ENCODE data around the gene DUOX1. TPM values are rescaled to one million over a fixed set of nuclear protein-coding genes. Genes with fewer than 3 reads are reported as not detected.
A peak's percentile ranks its signal among the peaks of the same experiment; 100 is the strongest.

DUOX1 gene
- total RNA-seq, 1 donor from 2014 or later = 4.1 TPM

GRCh38 chr15:45186771-45187577 is 57.2 kb downstream of the DUOX1 start:
- no peaks in the 10 kb centered on the region for H3K36me3 ChIP-seq (ENCODE audit: control insufficient read depth, insufficient read depth, low read length)
- no peak for DNase-seq (ENCODE audit: low read depth)
- no peak for TF ChIP-seq CTCF (IDR thresholded peaks at IDR 0.05; ENCODE audit: insufficient read depth, low read length, poor library complexity, severe bottlenecking)
- H3K27me3 ChIP-seq (ENCODE audit: control insufficient read depth, insufficient read depth, low read length) = no peaks in the 10 kb centered on the region
- H3K4me3 ChIP-seq (ENCODE audit: low read depth, low read length) = peak overlapping the region; percentile 53

- TF ChIP-seq CTCF (IDR thresholded peaks at IDR 0.05; ENCODE audit: insufficient read depth, low read length, poor library complexity, severe bottlenecking) = no peak
- H3K27me3 ChIP-seq (ENCODE audit: control insufficient read depth, insufficient read depth, low read length) = no peaks in the 10 kb centered on the region
- peak overlapping the region; percentile 53 for H3K4me3 ChIP-seq (ENCODE audit: low read depth, low read length)
- DNase-seq (ENCODE audit: low read depth) = no peak
- H3K36me3 ChIP-seq (ENCODE audit: control insufficient read depth, insufficient read depth, low read length) = no peaks in the 10 kb centered on the region
Measured at GRCh38 chr15:45187578-45187893, 57.7 kb downstream of the DUOX1 start.

GRCh38 chr15:45187894-45188830 is 58.4 kb downstream of the DUOX1 start, which contains the start of gene SHF:
TSS of gene SHF (minus strand) at chr15:45187966. CDS start at chr15:45187951, 15 bp downstream.
- DNase-seq (ENCODE audit: low read depth) = no peak

GRCh38 chr15:45197512-45197911 is 67.7 kb downstream of the DUOX1 start:
- no peak overlapping the region for H3K4me3 ChIP-seq (ENCODE audit: low read depth, low read length)
- TF ChIP-seq CTCF (IDR thresholded peaks at IDR 0.05; ENCODE audit: insufficient read depth, low read length, poor library complexity, severe bottlenecking) = no peak
- DNase-seq (ENCODE audit: low read depth) = no peak
- no peaks in the 10 kb centered on the region for H3K36me3 ChIP-seq (ENCODE audit: control insufficient read depth, insufficient read depth, low read length)
- H3K27me3 ChIP-seq (ENCODE audit: control insufficient read depth, insufficient read depth, low read length) = no peaks in the 10 kb centered on the region

More at GRCh38 chr15:45187894-45188830, 58.4 kb downstream of the DUOX1 start, which contains the start of gene SHF:
- Histone ChIP-seq H3K27me3 (ENCODE audit: control insufficient read depth, insufficient read depth, low read length) (no peaks in the 10 kb centered on the region), H3K4me3 (ENCODE audit: low read depth, low read length) (peak within 1 kb of the TSS; percentile 53), H3K36me3 (ENCODE audit: control insufficient read depth, insufficient read depth, low read length) (no peaks in the 10 kb centered on the region)
- TF ChIP-seq CTCF (IDR thresholded peaks at IDR 0.05; ENCODE audit: insufficient read depth, low read length, poor library complexity, severe bottlenecking) = no peak

GRCh38 chr15:45198337-45199135 is 68.7 kb downstream of the DUOX1 start:
- peak; percentile 92 for TF ChIP-seq CTCF (IDR thresholded peaks at IDR 0.05; ENCODE audit: insufficient read depth, low read length, poor library complexity, severe bottlenecking)
- H3K36me3 ChIP-seq (ENCODE audit: control insufficient read depth, insufficient read depth, low read length) = no peaks in the 10 kb centered on the region
- no peaks in the 10 kb centered on the region for H3K27me3 ChIP-seq (ENCODE audit: control insufficient read depth, insufficient read depth, low read length)
- H3K4me3 ChIP-seq (ENCODE audit: low read depth, low read length) = peak overlapping the region; percentile 74
- DNase-seq (ENCODE audit: low read depth) = peak; percentile 91
